Activated CD4-positive, CD25-positive, alpha-beta regulatory T cell treated with anti-CD3 and anti-CD28 coated beads, Interleukin-2, amount 50 U/mL, for 24 hours (primary cell): ENCODE data around the gene PLD1.
A peak's percentile ranks its signal among the peaks of the same experiment; 100 is the strongest.
"Not testable (repeated sequence)": the region's sequence is repeated elsewhere in the genome, so short reads cannot be mapped to it uniquely, and the experiment has no call there.

ENCODE experiments used
- ATAC-seq, 2 donors: fragments of 150-1000 bp; cut with Tn5 transposase; one replicate each; pipeline ENCODE4 v1.10.0; 2021; ENCODE audit warnings: mild to moderate bottlenecking in 1 of 2, moderate library complexity in 1 of 2

PLD1 gene

GRCh38 chr3:171836855-171837254 is 26.6 kb upstream of the PLD1 start:
- ATAC-seq: no peak

GRCh38 chr3:171835613-171836012 is 25.3 kb upstream of the PLD1 start:
- no peak for ATAC-seq

GRCh38 chr3:171835116-171835515 is 24.8 kb upstream of the PLD1 start:
- no peak for ATAC-seq

GRCh38 chr3:171834461-171834801 is 24.1 kb upstream of the PLD1 start:
- no peak for ATAC-seq

GRCh38 chr3:171833789-171834460 is 23.6 kb upstream of the PLD1 start:
- no peak for ATAC-seq

GRCh38 chr3:171832989-171833388 is 22.7 kb upstream of the PLD1 start:
- no peak for ATAC-seq

- no peak for ATAC-seq
Observed at GRCh38 chr3:171831936-171832335, 21.7 kb upstream of the PLD1 start.

- no peak for ATAC-seq
Observed at GRCh38 chr3:171830518-171830875, 20.2 kb upstream of the PLD1 start.

GRCh38 chr3:171829841-171830517 is 19.7 kb upstream of the PLD1 start:
- ATAC-seq: no peak

GRCh38 chr3:171828902-171829770 is 18.9 kb upstream of the PLD1 start:
- no peak for ATAC-seq

- ATAC-seq: peak; percentile 28 to 30
Observed at GRCh38 chr3:171827836-171828458, 17.7 kb upstream of the PLD1 start.

- no peak for ATAC-seq
Observed at GRCh38 chr3:171827385-171827784, 17.1 kb upstream of the PLD1 start.

GRCh38 chr3:171825222-171825828 is 15.0 kb upstream of the PLD1 start:
- no peak for ATAC-seq

- ATAC-seq: no peak
Observed at GRCh38 chr3:171824824-171825221, 14.5 kb upstream of the PLD1 start.

GRCh38 chr3:171824116-171824515 is 13.8 kb upstream of the PLD1 start:
- no peak for ATAC-seq

- ATAC-seq: no peak
Observed at GRCh38 chr3:171822431-171823106, 12.3 kb upstream of the PLD1 start.

GRCh38 chr3:171821778-171822358 is 11.6 kb upstream of the PLD1 start:
- ATAC-seq: peak in 1 of 2 donors; percentile 24

GRCh38 chr3:171821044-171821443 is 10.8 kb upstream of the PLD1 start:
- ATAC-seq: no peak

- ATAC-seq: no peak
Observed at GRCh38 chr3:171817074-171817800, 7.0 kb upstream of the PLD1 start.

GRCh38 chr3:171815973-171816595 is 5.8 kb upstream of the PLD1 start:
- ATAC-seq: no peak

- not testable (repeated sequence) for ATAC-seq
Observed at GRCh38 chr3:171814662-171815061, 4.4 kb upstream of the PLD1 start.
